NCI-H2081 (cell line): ENCODE data around the gene CRYAB.

Source experiments
- DNase-seq, 2 experiments: peaks; one replicate each; lab custom pipeline; 2025; lab: John Stamatoyannopoulos, UW

CRYAB gene, protein sequence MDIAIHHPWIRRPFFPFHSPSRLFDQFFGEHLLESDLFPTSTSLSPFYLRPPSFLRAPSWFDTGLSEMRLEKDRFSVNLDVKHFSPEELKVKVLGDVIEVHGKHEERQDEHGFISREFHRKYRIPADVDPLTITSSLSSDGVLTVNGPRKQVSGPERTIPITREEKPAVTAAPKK

DNA sequence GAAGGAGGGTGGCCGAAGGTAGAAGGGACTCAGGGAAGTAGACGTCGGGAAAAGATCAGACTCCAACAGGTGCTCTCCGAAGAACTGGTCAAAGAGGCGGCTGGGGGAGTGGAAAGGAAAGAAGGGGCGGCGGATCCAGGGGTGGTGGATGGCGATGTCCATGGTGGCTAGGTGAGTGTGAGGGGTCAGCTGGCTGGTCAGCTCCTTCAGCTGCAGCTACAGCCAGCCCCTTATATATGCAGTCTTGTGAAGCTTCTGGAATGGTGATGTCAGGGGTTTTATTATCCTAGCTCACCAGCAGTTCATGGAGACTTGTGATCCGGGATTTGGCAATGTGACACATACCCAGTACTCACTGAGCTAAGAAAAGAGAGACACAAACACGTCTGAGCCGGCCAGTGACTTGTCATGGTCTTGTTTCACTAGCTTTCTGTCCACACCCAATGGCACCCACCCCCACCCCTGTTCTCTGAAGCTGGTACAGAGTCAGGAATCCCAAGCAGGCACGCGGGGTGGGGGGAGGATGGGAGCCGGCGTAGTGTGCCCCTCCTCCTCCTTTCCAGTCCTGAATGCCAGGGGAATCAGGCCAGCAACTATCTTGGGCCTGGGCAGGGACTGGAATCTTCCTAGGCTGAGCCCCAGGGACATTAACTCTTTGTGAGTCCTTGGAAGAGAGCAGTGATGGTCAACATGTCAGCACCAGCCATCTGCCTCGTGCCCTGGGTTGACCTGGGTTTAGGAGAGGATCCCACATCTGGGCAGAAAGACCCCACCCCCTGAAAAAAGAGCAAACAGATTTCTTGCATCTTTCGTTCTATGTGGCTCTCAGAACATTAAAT is at the start of gene CRYAB:
Gene CRYAB (minus strand): TSS at position 208 of the 839 bp plus-strand sequence. CDS start 46 bp downstream, at position 162.
- no peak for DNase-seq

GRCh38 chr11:111960916-111961315 is 49.3 kb upstream of the CRYAB start:
- DNase-seq, result no peak

GRCh38 chr11:111957663-111958444 is 46.3 kb upstream of the CRYAB start:
- no peak for DNase-seq

DNA sequence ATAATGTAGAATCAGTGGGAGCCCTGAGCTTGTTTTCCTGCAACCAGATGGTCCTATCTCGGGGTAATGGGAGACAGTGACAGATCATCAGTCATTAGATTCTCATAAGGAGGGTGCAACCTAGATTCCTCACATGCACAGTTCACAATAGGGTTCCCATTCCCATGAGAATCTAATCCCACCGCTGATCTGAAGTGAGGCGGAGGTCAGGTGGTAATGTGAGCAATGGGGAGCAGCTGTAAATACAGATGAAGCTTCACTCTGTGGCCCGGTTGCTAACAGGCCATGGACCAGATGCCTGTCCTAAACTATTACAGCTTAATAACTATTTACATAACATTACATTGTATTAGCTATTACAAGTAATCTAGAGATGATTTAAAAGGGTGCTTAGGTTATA is 42.6 kb upstream of the CRYAB start:
- DNase-seq, result no peak

GRCh38 chr11:111951565-111951964 is 40.0 kb upstream of the CRYAB start:
- no peak for DNase-seq

- no peak for DNase-seq
These were observed 38.2 kb upstream of the CRYAB start for GRCh38 chr11:111949519-111950426.

DNA sequence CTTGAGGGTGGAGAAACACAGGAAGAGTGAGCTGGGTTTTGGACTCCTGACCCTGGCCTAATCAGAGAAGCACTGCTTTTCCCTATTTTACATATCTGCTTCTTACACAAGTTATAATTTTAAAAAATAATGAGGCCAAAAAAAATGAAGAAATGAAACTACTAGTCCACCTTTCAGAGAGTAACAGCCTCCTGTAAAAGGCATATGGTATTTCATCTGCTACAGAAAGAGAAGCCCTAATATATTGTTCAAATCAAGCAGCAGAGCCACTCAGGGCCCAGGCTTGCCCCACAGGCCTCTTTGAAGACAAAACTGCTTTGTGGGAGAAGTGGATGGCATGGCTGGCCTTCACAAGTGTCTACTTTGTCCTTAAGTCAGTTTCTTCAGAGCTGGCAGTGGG is 35.6 kb upstream of the CRYAB start:
- no peak for DNase-seq

- DNase-seq, result no peak
These were observed 34.9 kb upstream of the CRYAB start for GRCh38 chr11:111946499-111946898.

DNA sequence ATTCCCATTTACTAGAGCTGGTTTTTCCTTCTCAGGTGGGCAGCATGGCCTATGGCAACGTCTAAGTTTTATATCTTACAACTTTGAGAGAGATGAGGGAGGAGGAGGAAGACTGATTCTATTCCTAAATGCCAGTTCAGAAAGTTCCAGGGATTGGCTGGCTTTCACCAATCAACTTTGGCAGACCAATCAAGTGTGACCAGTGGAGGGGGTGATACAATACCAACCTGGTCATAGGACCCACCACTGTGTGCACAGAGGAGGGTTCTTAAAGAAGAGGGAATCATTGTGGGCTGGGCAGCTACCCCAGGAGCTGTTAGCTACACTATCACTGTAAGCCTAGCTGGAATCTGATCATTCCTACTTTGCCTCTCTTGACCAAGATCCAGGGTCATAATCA is 33.6 kb upstream of the CRYAB start:
- no peak for DNase-seq

GRCh38 chr11:111944651-111945051 is 33.1 kb upstream of the CRYAB start:
- no peak for DNase-seq

DNA sequence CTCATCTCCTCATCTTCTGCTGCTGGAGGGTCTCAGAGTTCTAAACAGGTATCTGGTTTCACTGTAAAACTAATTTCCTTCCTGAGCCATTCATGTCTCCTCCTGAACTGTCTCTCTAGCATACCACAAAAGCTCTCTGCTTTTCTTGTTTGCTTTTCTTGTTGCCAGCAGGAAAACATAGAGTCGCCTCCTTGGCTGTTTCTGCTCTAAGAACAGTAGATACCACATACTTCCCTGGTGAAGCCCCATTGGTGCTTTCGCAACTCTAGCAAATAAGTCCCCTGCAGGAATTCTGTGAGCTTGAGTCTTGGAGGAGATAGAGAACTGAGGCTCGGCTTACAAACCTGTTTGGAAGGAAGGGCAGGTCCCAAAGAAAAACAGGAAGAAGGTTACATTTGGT is 32.6 kb upstream of the CRYAB start:
- no peak for DNase-seq

DNA sequence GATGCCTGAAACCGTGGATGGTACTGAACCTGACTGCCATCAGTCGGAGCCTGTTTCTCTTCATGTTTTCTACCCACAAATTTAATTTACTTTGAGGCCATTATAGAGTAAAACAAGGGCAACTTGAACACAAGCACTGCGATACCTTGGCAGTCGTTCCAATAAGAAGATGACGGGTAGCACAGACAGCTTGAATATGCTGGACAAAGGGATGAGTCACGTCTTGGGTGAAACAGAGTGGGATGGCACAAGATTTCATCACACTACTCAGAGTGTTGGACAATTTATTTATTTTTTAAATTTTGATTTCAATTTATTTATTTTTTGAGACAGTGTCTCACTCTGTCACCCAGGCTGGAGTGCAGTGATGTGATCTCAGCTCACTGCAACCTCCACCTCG is 31.3 kb upstream of the CRYAB start:
- no peak for DNase-seq

- DNase-seq, result peak; percentile 60 to 78
These were observed 30.4 kb upstream of the CRYAB start for GRCh38 chr11:111941963-111942362.

DNA sequence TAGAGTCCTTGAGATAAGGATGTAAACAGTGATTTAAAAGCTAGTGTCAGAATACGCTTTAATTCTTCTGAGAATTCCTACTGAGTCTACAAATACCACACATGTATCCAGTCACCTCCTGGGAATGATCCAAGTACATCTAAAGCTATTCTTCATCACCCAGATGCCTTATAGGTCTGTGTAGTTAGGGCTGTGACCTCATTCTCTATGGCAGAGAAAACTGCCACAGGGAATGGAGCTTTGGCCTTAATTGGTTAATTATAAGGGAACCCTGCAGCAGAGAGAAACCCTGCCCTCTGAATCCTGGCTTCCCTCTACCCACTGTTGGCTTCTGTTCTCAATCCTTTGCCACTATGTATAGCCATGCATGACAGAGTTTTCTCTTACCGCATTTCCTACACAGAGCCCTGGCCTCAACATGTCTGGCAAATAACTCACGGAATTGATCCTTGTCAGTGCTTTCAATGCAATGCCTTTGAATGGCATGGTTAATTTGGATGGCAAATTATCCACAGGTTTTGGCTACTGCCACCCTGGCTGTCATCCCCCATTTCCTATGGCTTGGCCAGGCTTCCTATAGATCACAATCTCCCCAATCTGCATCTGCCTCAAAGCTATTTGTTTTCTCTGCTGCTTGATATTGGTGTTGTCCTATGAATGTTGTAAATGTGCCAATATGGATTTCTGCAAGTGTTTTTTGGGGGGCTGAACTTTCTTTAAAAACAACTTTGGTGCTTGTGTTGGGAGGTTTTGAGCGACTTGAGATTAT is 28.4 kb upstream of the CRYAB start:
- DNase-seq, result peak in 1 of 2 experiments; percentile 60

GRCh38 chr11:111938687-111939160 is 27.2 kb upstream of the CRYAB start:
- DNase-seq, result peak in 1 of 2 experiments; percentile 50

DNA sequence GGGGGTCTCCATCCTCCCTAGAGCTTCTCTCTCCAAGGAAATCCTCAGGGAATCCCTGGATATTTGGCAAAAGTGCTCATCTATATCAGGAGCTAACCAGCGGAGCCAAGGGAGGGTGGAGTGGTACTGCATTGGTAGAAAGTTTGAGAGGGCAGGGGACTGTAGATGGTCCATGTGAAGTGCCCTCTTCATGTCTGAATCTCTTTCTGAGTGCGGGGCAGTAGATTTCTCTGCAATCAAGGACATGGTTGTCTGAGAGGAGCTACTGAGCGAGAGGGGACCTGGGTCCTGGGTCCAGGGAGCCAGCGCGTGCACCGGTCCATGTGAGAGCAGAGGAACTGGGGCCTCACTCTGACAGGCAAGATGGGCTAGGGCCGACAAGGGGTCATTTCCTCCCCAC is 26.3 kb upstream of the CRYAB start:
- DNase-seq, result peak in 1 of 2 experiments; percentile 27

GRCh38 chr11:111937461-111937769 is 25.8 kb upstream of the CRYAB start:
- DNase-seq, result no peak

GRCh38 chr11:111936040-111936540 is 24.5 kb upstream of the CRYAB start:
- no peak for DNase-seq

- DNase-seq, result no peak
These were observed 23.9 kb upstream of the CRYAB start for GRCh38 chr11:111935317-111936039.

GRCh38 chr11:111934306-111934705 is 22.7 kb upstream of the CRYAB start:
- no peak for DNase-seq
